DND-41 (cell line): Measurements from ENCODE around the gene HOXC5.

Source experiments
- EZH2 ChIP-seq: IDR thresholded peaks from 3 replicates; pipeline ENCODE4 v1.6.1; 2012; ENCODE audit warnings: borderline replicate concordance, low read depth, mild to moderate bottlenecking, moderate library complexity, low read length, inconsistent platforms; ENCODE audit not compliant: severe bottlenecking
- TF ChIP-seq, protein P1 (sequence below): IDR thresholded peaks from 2 replicates; pipeline ENCODE4 v1.5.1; 2012; ENCODE audit warnings: borderline replicate concordance, low read length, moderate library complexity, mild to moderate bottlenecking; ENCODE audit not compliant: poor library complexity, severe bottlenecking; ENCODE audit errors: extremely low read depth

DNA sequence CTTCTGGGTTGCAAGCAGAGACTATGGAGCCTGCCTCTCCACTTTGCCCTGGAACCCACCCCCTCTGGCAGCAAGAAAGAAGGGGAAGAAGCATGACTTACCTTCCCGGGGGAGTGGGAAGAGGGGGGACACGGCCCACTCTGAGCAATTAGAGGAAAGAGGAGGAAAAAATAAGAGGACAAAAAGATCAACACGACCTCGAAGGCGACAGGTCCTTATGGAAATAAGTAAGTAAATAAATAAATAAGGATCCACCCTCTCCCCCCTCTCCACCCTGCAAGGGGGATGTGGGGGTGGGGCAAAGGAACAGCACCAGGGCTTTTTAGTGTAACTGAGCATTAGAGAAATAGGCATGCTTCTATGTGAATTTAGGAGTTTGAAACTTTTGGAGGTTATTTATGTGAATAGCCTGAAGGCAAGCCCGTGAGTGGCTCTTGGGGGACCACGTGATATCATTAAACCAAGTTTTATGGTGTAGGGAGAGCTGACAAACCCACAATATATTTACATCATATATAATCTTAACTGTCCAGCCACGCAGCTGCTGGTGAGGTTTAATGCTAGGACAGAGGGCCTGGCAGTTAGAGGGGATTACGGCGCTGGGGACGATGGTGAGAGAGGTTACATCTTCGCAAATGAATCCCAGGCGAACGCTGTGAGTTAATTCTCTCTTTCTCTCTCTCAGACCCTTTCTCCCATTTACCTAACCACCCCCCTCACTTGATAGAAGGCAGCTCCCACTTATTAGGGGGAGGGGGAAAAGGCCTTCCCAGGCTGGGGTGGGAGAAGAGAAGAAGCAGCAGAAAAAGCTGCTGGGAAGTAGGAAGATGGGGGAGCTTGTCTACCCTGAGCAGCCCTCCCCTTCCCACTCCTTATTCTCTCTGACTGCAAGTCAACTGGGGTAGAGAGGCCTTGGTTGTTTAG is 4.8 kb downstream of the HOXC5 start:
- TF ChIP-seq, protein P1, sequence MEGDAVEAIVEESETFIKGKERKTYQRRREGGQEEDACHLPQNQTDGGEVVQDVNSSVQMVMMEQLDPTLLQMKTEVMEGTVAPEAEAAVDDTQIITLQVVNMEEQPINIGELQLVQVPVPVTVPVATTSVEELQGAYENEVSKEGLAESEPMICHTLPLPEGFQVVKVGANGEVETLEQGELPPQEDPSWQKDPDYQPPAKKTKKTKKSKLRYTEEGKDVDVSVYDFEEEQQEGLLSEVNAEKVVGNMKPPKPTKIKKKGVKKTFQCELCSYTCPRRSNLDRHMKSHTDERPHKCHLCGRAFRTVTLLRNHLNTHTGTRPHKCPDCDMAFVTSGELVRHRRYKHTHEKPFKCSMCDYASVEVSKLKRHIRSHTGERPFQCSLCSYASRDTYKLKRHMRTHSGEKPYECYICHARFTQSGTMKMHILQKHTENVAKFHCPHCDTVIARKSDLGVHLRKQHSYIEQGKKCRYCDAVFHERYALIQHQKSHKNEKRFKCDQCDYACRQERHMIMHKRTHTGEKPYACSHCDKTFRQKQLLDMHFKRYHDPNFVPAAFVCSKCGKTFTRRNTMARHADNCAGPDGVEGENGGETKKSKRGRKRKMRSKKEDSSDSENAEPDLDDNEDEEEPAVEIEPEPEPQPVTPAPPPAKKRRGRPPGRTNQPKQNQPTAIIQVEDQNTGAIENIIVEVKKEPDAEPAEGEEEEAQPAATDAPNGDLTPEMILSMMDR = no peak
- no peak for TF ChIP-seq EZH2
